GM12878 (cell line): ENCODE measurements around the gene SLC37A1. TPM values are rescaled to one million over a fixed set of nuclear protein-coding genes. Genes with fewer than 3 reads are reported as not detected.

Experiments used
- BRCA1 ChIP-seq: IDR thresholded peaks from 2 replicates; pipeline ENCODE4 v1.6.1; 2011; ENCODE audit warnings: low read depth, low read length, improper control_type of control experiment
- E2F4 ChIP-seq: IDR thresholded peaks from 2 replicates; pipeline ENCODE4 v1.6.1; 2012; ENCODE audit warnings: low read depth, low read length, improper control_type of control experiment
- MYC ChIP-seq: IDR thresholded peaks from 2 replicates; pipeline ENCODE4 v1.6.1; 2011; ENCODE audit warnings: mild to moderate bottlenecking, low read length, moderate library complexity, inconsistent platforms; ENCODE audit not compliant: insufficient read depth, insufficient replicate concordance, insufficient read length, severe bottlenecking
- NFYA ChIP-seq: IDR thresholded peaks from 2 replicates; pipeline ENCODE4 v1.6.1; 2011; ENCODE audit warnings: low read depth, mild to moderate bottlenecking, low read length, improper control_type of control experiment, borderline replicate concordance
- NR2F1 ChIP-seq: fragments of 450-650 bp; conservative IDR thresholded peaks from 2 replicates; pipeline ENCODE4 v1.6.1; 2017; ENCODE audit warnings: mild to moderate bottlenecking
- SKIL ChIP-seq: fragments of 450-650 bp; IDR thresholded peaks from 2 replicates; pipeline ENCODE4 v1.6.1; 2017; ENCODE audit warnings: mild to moderate bottlenecking, low read depth, inconsistent platforms; ENCODE audit not compliant: poor library complexity, severe bottlenecking
- ZBTB33 ChIP-seq: fragments of 450-650 bp; IDR thresholded peaks from 2 replicates; pipeline ENCODE4 v1.6.1; 2017; ENCODE audit warnings: mild to moderate bottlenecking
- ZNF274 ChIP-seq: IDR thresholded peaks from one replicate; pipeline ENCODE4 v1.8.0; 2011; ENCODE audit not compliant: insufficient read length, insufficient read depth
- polyA plus RNA-seq, 11 experiments: library from polyadenylated mRNA; depleted of rRNA in 4 of 11; unstranded in 6 of 11; stranded (reverse) in 5 of 11; fragments of >200 nt; fragmentation: Nextera tagmentation in 4 of 11; fragmentation: Illumina TruSeq in 1 of 11; extraction: Ambion mirVana in 4 of 11; extraction: Trizol in 1 of 11; gene quantifications; 1 replicate in 1 of 11; 2 replicates in 10 of 11; pipeline versions ENCODE4 v1.2.1 to v1.2.3, GENCODE V29; 2011 to 2016; ENCODE audit warnings: inconsistent platforms in 2 of 11, missing spikeins in 2 of 11, low read depth in 1 of 11
- total RNA-seq, 4 experiments: library from RNA; depleted of rRNA in 3 of 4; stranded (reverse); fragments of >200 nt in 3 of 4; fragmentation: Illumina TruSeq in 1 of 4; extraction: Trizol in 1 of 4; gene quantifications; 2 replicates each; pipeline versions ENCODE4 v1.2.1 to v1.2.3, GENCODE V29; 2013 to 2021

The SLC37A1 gene
- total and polyA plus RNA-seq, 10 of the 15 experiments (the other 5 are each of a cell fraction or from before 2014, with no cell fraction given) = 1.1 to 35.5 (median 24.4) TPM

DNA sequence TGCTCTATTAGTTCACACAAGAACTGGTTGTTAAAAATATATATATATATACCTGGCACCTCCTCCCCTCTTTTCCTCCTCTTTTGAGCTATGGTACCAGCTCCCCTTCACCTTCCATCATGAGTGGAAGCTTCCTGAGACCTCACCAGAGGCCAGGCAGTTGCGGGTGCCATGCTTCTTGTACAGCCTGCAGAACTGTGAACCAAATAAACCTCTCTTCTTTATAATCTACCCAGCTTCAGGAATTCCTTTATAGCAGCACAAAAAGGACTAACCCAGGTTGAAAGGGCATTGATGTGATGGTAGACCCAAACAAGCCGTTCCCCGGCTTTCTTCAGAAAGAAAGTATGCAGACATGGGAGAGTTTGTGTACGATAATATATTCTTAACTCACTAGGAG is 32.5 kb upstream of the SLC37A1 start (continued):
- no peak for TF ChIP-seq ZBTB33
- TF ChIP-seq BRCA1 = no peak
- TF ChIP-seq ZNF274 = no peak
- TF ChIP-seq NR2F1 = no peak
- TF ChIP-seq E2F4 = no peak
- no peak for TF ChIP-seq MYC
- TF ChIP-seq SKIL = no peak
- no peak for TF ChIP-seq NFYA
